GM12873 (cell line): Measurements from ENCODE around the gene PCGF3.

Experiments used
- CTCF ChIP-seq: IDR thresholded peaks from 2 replicates; pipeline ENCODE4 v1.5.1; 2012; ENCODE audit warnings: low read depth, mild to moderate bottlenecking, moderate library complexity, low read length, control low read depth; ENCODE audit not compliant: insufficient read depth; ENCODE audit errors: missing control alignments

Gene PCGF3

GRCh38 chr4:683247-683897 lies 22.3 kb upstream of the PCGF3 start:
- TF ChIP-seq CTCF, result no peak

- peak; percentile 75 for TF ChIP-seq CTCF
Measured at GRCh38 chr4:683982-684622, 21.5 kb upstream of the PCGF3 start.

- no peak for TF ChIP-seq CTCF
Measured at GRCh38 chr4:684623-685327, 20.9 kb upstream of the PCGF3 start.

- no peak for TF ChIP-seq CTCF
Measured at GRCh38 chr4:685679-686412, 19.8 kb upstream of the PCGF3 start.

- no peak for TF ChIP-seq CTCF
Measured at GRCh38 chr4:686413-687040, 19.1 kb upstream of the PCGF3 start.

GRCh38 chr4:687048-687970 lies 18.3 kb upstream of the PCGF3 start:
- no peak for TF ChIP-seq CTCF
